HG02943 (cell line): ENCODE data around the gene AFF3.

Experiments
- ATAC-seq: cut with Tn5 transposase; IDR thresholded peaks from one replicate; pipeline ENCODE4 v1.9.1; 2021; ENCODE audit warnings: mild to moderate bottlenecking, low read depth, moderate library complexity; ENCODE audit not compliant: unreplicated experiment

The AFF3 gene

GRCh38 chr2:99846462-99847107 lies 295.8 kb downstream of the AFF3 start:
- ATAC-seq, result no peak

DNA sequence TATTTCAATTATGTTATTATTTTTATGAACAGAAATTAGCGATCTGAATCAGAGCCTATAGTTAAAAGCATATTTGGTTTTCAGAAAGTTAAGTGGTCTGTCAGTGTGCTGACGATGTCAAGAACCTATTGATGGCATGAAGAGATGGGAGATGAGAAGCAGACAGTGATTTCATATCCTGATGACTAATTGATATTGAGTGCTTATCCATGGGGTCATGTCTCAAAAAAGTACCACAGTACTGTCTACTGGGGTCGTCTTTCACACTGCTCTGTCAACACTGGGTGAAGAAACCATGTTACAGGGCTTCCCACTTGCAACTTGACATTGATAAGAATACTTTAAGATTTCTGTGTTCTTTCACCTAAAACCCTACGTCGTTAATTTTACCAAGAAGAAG lies 297.1 kb downstream of the AFF3 start:
- ATAC-seq, result no peak

GRCh38 chr2:99842451-99842850 lies 299.9 kb downstream of the AFF3 start:
- no peak for ATAC-seq

DNA sequence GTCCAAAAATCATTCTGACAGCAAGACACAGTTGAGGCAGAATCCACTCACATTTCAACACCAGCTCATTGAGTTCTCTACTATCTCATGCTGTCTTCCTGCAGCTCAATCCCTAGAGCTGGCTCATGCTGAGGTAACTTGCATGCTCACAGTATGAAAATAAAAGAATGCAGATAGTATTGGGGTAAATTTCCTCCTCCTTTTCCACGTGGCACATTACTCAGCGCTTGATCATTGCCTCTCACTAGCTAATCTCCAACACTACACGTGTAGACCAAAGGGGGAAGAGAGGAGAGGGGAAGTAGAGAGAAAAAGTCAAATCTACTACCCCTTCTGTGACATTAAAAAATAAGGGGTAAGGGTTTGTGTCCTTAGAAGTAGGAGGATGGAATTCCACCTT lies 300.6 kb downstream of the AFF3 start:
- no peak for ATAC-seq

- no peak for ATAC-seq
Observed at GRCh38 chr2:99840831-99841230, 301.6 kb downstream of the AFF3 start.

GRCh38 chr2:99836690-99837605 lies 305.4 kb downstream of the AFF3 start:
- no peak for ATAC-seq

DNA sequence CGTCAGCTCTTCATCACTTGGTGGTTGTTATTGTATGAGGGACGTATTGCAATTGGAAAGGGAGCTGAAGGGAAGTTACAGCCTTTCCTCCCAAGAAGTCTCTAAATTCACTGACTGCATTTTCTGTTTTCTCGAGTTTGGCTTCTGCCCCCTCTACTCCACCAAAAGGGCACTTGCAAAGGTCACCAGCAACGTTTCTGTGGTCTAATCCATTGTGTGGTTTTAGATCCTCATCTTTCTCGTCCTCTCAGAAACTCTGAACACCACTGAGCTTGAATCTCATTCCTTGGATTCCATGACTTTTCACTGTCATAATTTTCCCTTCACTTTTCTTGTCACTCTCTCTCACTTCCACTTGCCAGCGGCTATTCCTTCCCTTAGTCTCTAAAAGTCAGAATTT lies 308.0 kb downstream of the AFF3 start:
- no peak for ATAC-seq

DNA sequence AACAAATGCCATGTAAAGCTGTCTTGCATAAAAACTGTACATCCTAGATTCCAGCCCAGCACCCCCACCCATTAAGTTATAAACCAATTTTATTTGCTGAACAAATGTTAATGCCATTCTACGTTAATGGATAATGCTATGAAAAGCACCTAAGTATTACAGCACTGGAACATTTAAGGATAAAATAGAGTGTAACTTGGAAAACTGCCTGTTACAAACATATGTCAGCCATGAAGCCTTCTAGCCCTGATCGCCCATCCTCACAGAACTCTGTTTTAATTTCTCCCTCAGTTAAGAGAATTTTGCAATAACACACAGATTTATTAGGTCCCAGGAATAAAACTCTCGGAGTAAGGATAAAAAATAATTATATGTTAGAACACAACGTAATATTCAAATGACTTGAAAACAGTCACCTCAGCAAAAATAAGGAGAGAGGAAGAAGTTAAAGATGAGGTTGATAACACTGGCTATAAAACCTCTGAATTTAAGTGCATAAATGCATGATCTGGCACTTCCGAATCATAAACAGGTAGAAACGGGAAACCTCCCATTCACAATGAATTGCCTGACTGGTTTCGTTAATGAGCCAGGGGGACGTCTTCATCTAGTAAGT lies 308.7 kb downstream of the AFF3 start:
- ATAC-seq, result no peak

GRCh38 chr2:99832926-99833325 lies 309.5 kb downstream of the AFF3 start:
- ATAC-seq, result no peak

- ATAC-seq, result no peak
Observed at GRCh38 chr2:99831772-99832171, 310.6 kb downstream of the AFF3 start.

GRCh38 chr2:99827296-99827999 lies 314.9 kb downstream of the AFF3 start:
- no peak for ATAC-seq

DNA sequence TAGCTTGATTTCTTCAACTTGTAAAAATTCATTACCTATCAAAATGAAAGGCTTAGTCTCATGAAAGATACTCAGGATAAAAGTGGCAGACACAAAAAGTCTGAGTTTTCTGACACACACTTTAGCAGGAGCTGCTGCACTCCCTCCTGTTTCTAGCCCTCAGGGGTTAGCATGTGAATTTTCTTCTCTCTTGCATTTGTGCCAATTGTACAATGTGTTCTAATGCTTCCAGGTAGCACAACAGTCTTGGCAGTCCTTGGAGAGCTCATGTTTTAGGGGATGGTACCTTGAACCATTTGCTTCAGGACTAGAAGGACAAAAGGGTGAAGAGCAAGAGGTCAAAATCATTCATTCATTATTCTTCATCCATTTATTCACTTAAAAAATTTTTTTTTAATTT lies 316.8 kb downstream of the AFF3 start:
- ATAC-seq, result no peak

DNA sequence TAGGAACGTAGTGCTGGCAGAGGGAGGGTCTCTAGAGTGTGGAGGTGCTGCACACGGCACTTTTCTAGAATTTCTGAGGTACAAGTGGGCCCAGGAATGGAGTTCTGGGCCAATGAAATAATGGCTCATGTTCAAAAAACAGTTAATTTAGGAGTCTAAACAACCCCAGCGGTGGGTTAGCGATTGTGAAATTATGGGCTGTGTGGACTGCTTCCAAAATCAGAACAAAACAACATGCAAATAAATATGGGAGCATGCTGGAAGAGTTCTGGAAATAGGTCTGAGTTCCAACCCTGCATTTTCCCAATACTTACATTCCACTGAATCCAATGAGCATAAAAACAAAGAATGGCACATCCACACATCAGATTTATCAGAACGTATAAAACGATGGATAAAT lies 317.6 kb downstream of the AFF3 start:
- ATAC-seq, result no peak

DNA sequence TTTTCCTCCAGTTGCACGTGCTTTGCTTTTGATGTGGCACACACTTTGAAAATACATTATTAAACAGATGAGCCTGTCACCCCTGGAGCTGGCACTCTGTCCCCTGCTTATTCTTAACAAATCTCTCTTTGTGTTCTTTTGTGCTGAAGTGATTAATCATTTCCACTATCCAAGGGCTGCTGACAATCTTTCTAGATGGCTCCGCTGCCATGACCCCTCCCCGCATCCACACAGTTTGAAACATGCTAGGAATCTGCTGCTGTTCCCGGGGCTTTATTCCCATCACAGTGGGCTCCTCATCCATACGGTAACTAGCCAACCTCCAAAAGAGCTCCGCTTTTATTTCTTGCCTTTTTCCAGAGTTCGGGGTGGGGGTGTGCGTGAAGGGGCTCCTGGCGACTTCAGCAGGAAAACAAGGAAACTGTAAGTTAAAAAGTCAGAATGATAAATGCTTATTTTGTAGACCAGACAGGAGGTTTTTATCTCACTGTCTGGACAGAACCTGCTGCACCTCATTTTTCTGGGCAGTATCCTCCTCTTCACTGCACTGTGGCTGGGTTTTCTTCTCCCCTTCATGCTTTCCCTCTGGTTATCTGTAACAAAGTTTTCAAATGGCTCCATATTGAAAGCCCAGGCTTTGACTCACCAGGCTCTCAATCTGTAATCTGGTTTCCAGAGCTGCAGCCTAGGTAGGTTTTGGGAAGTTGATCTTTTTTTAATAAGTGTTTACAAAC lies 319.7 kb downstream of the AFF3 start:
- ATAC-seq, result no peak

- no peak for ATAC-seq
Observed at GRCh38 chr2:99821984-99822383, 320.4 kb downstream of the AFF3 start.

GRCh38 chr2:99821572-99821971 lies 320.8 kb downstream of the AFF3 start:
- no peak for ATAC-seq

DNA sequence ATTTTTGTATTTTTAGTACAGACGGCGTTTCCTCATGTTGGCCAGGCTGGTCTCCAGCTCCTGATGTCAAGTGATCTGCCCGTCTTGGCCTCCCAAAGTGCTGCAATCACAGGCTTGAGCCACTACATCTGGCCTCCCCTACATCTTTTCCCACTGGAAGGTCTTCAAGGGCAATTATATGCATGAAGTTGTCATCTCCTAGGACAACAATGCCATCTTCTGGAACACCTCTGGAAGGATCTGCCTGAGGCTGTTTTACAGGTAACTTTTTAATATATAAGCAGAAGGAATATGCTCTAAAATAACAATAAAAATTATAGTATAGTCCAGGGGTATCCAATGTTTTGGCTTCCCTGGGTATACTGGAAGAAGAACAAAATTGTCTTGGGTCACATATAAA lies 321.4 kb downstream of the AFF3 start:
- no peak for ATAC-seq

DNA sequence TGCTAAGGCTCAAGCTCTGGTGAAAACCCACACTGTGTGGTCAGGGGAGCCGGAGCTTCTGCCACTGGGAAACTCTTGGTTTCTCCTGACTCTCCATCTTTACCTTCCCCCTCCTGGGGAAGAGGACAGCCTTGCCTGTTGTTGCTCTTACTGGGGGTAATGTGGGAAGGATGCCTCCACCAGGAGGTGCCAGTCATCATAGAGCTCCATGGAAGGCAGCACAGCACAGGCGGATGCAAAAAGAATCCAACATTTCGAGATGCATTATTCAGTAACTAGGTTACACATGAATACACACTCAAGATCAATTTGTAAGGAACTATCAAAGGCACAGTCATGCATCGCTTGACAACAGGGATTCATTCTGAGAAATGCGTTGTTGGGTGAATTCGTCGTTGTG lies 322.6 kb downstream of the AFF3 start:
- ATAC-seq, result no peak

GRCh38 chr2:99818842-99819241 lies 323.5 kb downstream of the AFF3 start:
- ATAC-seq, result no peak

DNA sequence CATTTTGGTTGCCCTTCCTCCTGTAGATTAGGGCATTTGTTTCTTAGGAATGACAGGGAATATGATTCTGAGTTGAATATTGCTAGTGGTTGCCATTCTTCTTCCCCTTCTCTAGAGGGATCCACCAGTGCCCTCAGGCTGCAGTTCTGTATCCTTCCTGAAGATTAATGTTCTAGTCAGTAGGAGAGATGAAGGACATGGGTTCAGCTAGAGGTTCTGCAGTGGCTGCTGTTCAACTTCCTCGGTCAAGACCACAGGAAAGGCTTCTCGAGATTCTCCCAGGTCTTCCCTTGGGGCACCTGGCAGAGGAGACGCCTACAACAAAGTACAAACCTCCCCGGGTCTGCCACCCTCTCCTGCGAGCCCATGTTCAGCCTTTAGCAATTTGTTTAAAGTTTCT lies 325.5 kb downstream of the AFF3 start:
- ATAC-seq, result no peak
